SK-N-MC (cell line): ENCODE measurements around the gene CYB561D2.

Experiments
- DNase-seq: peaks from one replicate; pipeline ENCODE4 v3.0.0-alpha.2; 2011; ENCODE audit warnings: low read depth, low spot score
- H3K27ac ChIP-seq: fragments of 200-600 bp; sonication (generic); 2 replicates; pipeline ENCODE4 v1.5.1; 2016; ENCODE audit warnings: mixed run types
- H3K36me3 ChIP-seq: fragments of 200-600 bp; sonication (generic); 2 replicates; pipeline ENCODE4 v1.6.1; 2017; ENCODE audit warnings: antibody characterized with exemption, low read length, mixed read lengths; ENCODE audit not compliant: insufficient read depth
- H3K4me3 ChIP-seq: fragments of 200-600 bp; sonication (generic); 2 replicates; pipeline ENCODE4 v1.5.1; 2016
- H3K9ac ChIP-seq: fragments of 200-600 bp; sonication (generic); 2 replicates; pipeline ENCODE4 v1.8.0; 2017; ENCODE audit warnings: mixed run types, mixed read lengths; ENCODE audit not compliant: insufficient read length
- H3K9me3 ChIP-seq: fragments of 200-600 bp; sonication (generic); 2 replicates; pipeline ENCODE4 v1.6.1; 2017; ENCODE audit warnings: low read depth, mild to moderate bottlenecking, antibody characterized with exemption, low read length, moderate library complexity, mixed read lengths
- EZH2 ChIP-seq: fragments of 200-600 bp; sonication (generic); IDR thresholded peaks from one replicate; pipeline ENCODE4 v1.6.1; 2017; ENCODE audit warnings: antibody characterized with exemption
- FOXP2 ChIP-seq: optimal IDR thresholded peaks from 2 replicates; pipeline ENCODE3; 2011; ENCODE audit warnings: mild to moderate bottlenecking, moderate library complexity; ENCODE audit not compliant: insufficient read depth; ENCODE audit errors: extremely low read length, control extremely low read depth
- POLR2AphosphoS5 ChIP-seq: IDR thresholded peaks from 2 replicates; pipeline ENCODE4 v1.6.1; 2012; ENCODE audit warnings: mild to moderate bottlenecking, low read depth, low read length, borderline replicate concordance

The CYB561D2 gene

GRCh38 chr3:50374363-50375257 is 23.9 kb downstream of the CYB561D2 start:
- TF ChIP-seq FOXP2 (no peak), EZH2 (no peak)
- Histone ChIP-seq H3K36me3 (no peaks in the 10 kb centered on the region), H3K9ac (no peak overlapping the region), H3K4me3 (no peak overlapping the region), H3K9me3 (no peaks in the 10 kb centered on the region), H3K27ac (no peak overlapping the region)
- no peak for DNase-seq

GRCh38 chr3:50375258-50375931 is 24.7 kb downstream of the CYB561D2 start:
- Histone ChIP-seq H3K9ac (no peak overlapping the region), H3K36me3 (no peaks in the 10 kb centered on the region), H3K4me3 (no peak overlapping the region), H3K27ac (no peak overlapping the region), H3K9me3 (no peaks in the 10 kb centered on the region)
- TF ChIP-seq FOXP2 = no peak
- TF ChIP-seq EZH2 = no peak
- TF ChIP-seq POLR2AphosphoS5 = no peak
- DNase-seq = no peak

- Histone ChIP-seq H3K4me3 (no peak overlapping the region), H3K9me3 (no peaks in the 10 kb centered on the region), H3K9ac (no peak overlapping the region), H3K27ac (no peak overlapping the region), H3K36me3 (no peaks in the 10 kb centered on the region)
- TF ChIP-seq EZH2 (no peak), FOXP2 (no peak), POLR2AphosphoS5 (no peak)
- no peak for DNase-seq
Measured at GRCh38 chr3:50378024-50378423, 27.4 kb downstream of the CYB561D2 start.

- Histone ChIP-seq H3K4me3 (no peak overlapping the region), H3K9me3 (no peaks in the 10 kb centered on the region), H3K9ac (no peak overlapping the region), H3K36me3 (no peaks in the 10 kb centered on the region), H3K27ac (no peak overlapping the region)
- TF ChIP-seq FOXP2 (no peak), POLR2AphosphoS5 (no peak), EZH2 (no peak)
- DNase-seq = no peak
Measured at GRCh38 chr3:50378757-50379156, 28.1 kb downstream of the CYB561D2 start.

GRCh38 chr3:50380405-50381085 is 29.9 kb downstream of the CYB561D2 start:
- no peak overlapping the region for H3K27ac ChIP-seq
- TF ChIP-seq FOXP2 = no peak
- TF ChIP-seq POLR2AphosphoS5 = no peak
- TF ChIP-seq EZH2 = no peak
- H3K9ac ChIP-seq = no peak overlapping the region
- H3K36me3 ChIP-seq = no peaks in the 10 kb centered on the region
- no peak for DNase-seq
- no peaks in the 10 kb centered on the region for H3K9me3 ChIP-seq
- no peak overlapping the region for H3K4me3 ChIP-seq

- H3K9me3 ChIP-seq = no peaks in the 10 kb centered on the region
- no peak overlapping the region for H3K9ac ChIP-seq
- H3K4me3 ChIP-seq = no peak overlapping the region
- H3K27ac ChIP-seq = no peak overlapping the region
- no peak for TF ChIP-seq POLR2AphosphoS5
- no peak for TF ChIP-seq FOXP2
- TF ChIP-seq EZH2 = no peak
- H3K36me3 ChIP-seq = no peaks in the 10 kb centered on the region
- no peak for DNase-seq
Measured at GRCh38 chr3:50381383-50381782, 30.7 kb downstream of the CYB561D2 start.

- Histone ChIP-seq H3K9me3 (no peaks in the 10 kb centered on the region), H3K4me3 (no peak overlapping the region), H3K36me3 (no peaks in the 10 kb centered on the region), H3K27ac (no peak overlapping the region), H3K9ac (no peak overlapping the region)
- no peak for DNase-seq
- TF ChIP-seq FOXP2 = no peak
- no peak for TF ChIP-seq POLR2AphosphoS5
- no peak for TF ChIP-seq EZH2
Measured at GRCh38 chr3:50382722-50383121, 32.1 kb downstream of the CYB561D2 start.

- no peaks in the 10 kb centered on the region for H3K36me3 ChIP-seq
- no peaks in the 10 kb centered on the region for H3K9me3 ChIP-seq
- TF ChIP-seq POLR2AphosphoS5 = no peak
- no peak for TF ChIP-seq FOXP2
- TF ChIP-seq EZH2 = no peak
- no peak for DNase-seq
- no peak overlapping the region for H3K27ac ChIP-seq
- H3K9ac ChIP-seq = no peak overlapping the region
- H3K4me3 ChIP-seq = no peak overlapping the region
Measured at GRCh38 chr3:50383750-50384149, 33.1 kb downstream of the CYB561D2 start.

GRCh38 chr3:50385754-50386153 is 35.1 kb downstream of the CYB561D2 start:
- no peak for TF ChIP-seq FOXP2
- no peak for TF ChIP-seq EZH2
- TF ChIP-seq POLR2AphosphoS5 = no peak
- Histone ChIP-seq H3K9me3 (no peaks in the 10 kb centered on the region), H3K4me3 (no peak overlapping the region), H3K9ac (no peak overlapping the region), H3K27ac (no peak overlapping the region), H3K36me3 (no peaks in the 10 kb centered on the region)
- no peak for DNase-seq
